ENCODE results near the gene GAB2.

Gene GAB2

GRCh38 chr11:78217650-78218541 lies 199.7 kb downstream of the GAB2 start:
- DNase-seq, result no peak

- DNase-seq, result no peak
Observed at GRCh38 chr11:78216571-78217287, 200.9 kb downstream of the GAB2 start.

- DNase-seq, result no peak
Observed at GRCh38 chr11:78216021-78216420, 201.6 kb downstream of the GAB2 start.

GRCh38 chr11:78214331-78215194 lies 203.1 kb downstream of the GAB2 start:
- DNase-seq, result no peak

GRCh38 chr11:78213526-78214330 lies 203.9 kb downstream of the GAB2 start:
- no peak for DNase-seq

GRCh38 chr11:78212586-78213371 lies 204.8 kb downstream of the GAB2 start:
- DNase-seq, result no peak

- no peak for DNase-seq
Observed at GRCh38 chr11:78211565-78211964, 206.1 kb downstream of the GAB2 start.

GRCh38 chr11:78210000-78210608 lies 207.5 kb downstream of the GAB2 start:
- DNase-seq, result no peak

GRCh38 chr11:78209478-78209877 lies 208.1 kb downstream of the GAB2 start:
- DNase-seq, result no peak

- no peak for DNase-seq
Observed at GRCh38 chr11:78208257-78209165, 209.1 kb downstream of the GAB2 start.

GRCh38 chr11:78207532-78208256 lies 209.9 kb downstream of the GAB2 start:
- DNase-seq, result no peak

- no peak for DNase-seq
Observed at GRCh38 chr11:78205691-78206090, 211.9 kb downstream of the GAB2 start.

GRCh38 chr11:78205256-78205655 lies 212.4 kb downstream of the GAB2 start:
- no peak for DNase-seq

GRCh38 chr11:78203184-78203583 lies 214.4 kb downstream of the GAB2 start:
- DNase-seq, result no peak

GRCh38 chr11:78202733-78203167 lies 214.9 kb downstream of the GAB2 start:
- DNase-seq, result peak; percentile 84

GRCh38 chr11:78201096-78201818 lies 216.4 kb downstream of the GAB2 start:
- no peak for DNase-seq

- DNase-seq, result no peak
Observed at GRCh38 chr11:78200553-78200952, 217.1 kb downstream of the GAB2 start.

- no peak for DNase-seq
Observed at GRCh38 chr11:78200061-78200460, 217.6 kb downstream of the GAB2 start.

Measured in KG1 (cell line).